Activated CD4-positive, CD25-positive, alpha-beta regulatory T cell treated with anti-CD3 and anti-CD28 coated beads, Interleukin-2, amount 50 U/mL, for 72 hours (primary cell): ENCODE results near the gene UGT1A7.

Source experiments
- DNase-seq: peaks from one replicate; pipeline ENCODE4 v3.0.0; 2021

Gene UGT1A7

DNA sequence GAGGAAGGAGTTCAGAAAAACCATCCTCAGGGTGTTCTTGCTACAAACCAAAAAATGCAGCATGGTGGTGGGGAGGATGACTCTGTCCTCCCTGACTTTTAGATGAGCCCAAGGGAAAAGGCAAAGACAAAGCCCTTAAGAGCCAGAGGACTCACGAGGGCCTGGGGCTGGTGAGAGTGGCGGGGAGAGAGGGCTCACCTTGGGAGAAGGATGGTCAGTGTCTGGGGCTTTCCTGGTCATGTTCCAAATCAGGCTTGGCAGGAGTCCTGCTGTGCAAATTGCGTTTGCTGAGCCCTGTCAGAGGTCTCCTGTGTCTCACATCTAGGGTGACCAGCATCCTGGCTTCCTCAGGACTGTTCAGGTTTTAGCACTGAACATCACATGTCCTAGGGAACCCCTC lies 83.1 kb downstream of the UGT1A7 start:
- DNase-seq: no peak

- DNase-seq: no peak
Measured at GRCh38 chr2:233766416-233766815, 84.7 kb downstream of the UGT1A7 start.

GRCh38 chr2:233768076-233768475 lies 86.4 kb downstream of the UGT1A7 start:
- no peak for DNase-seq

DNA sequence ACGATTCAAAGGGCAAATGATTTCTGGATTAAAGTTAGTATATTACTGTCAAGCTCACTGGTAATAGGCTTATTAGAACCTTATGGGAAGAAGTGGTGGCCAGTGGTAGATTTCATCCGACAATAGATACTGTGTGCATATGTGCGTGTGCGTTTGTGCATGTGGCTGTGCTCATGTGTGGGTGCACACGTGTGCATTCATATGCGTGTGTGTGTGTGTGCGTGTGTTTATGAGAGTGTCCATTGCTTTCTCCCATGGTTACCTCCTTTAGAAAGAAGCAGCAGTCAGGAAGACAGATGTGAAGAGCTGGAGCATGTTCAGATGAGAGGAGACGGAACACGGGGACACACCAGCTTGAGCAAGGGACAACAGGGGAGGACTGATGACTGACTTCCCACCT lies 87.6 kb downstream of the UGT1A7 start:
- no peak for DNase-seq

GRCh38 chr2:233772153-233772552 lies 90.5 kb downstream of the UGT1A7 start:
- DNase-seq: no peak

DNA sequence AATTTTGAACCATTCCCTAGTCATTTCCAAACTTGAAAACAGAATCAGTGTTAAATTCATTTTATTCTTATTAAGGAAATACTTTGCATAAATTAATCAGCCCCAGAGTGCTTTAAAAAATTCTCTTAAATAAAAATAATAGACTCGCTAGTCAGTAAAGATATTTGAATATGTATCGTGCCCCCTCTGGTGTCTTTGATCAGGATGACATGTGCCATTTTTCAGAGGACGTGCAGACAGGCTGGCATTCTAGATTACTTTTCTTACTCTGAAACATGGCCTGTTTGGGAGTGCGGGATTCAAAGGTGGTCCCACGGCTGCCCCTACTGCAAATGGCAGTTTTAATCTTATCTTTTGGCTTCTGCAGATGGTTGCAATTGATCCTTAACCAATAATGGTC lies 90.9 kb downstream of the UGT1A7 start:
- DNase-seq: no peak

DNA sequence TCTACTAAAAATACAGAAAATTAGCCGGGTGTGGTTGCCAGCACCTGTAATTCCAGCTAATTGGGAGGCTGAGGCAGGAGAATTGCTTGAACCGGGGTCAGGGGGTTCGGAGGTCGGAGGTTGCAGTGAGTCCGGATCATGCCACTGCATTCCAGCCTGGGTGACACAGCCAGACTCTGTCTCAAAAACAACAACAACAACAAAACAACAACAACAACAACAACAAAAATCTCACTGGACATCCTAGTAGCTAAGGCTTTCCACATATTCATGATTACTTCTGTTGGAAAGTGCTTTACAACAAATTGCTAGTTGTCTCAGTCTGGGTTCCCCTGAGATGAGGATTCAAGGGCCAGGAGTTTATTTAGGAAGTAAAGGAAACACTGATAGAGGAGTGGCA lies 92.2 kb downstream of the UGT1A7 start:
- no peak for DNase-seq

DNA sequence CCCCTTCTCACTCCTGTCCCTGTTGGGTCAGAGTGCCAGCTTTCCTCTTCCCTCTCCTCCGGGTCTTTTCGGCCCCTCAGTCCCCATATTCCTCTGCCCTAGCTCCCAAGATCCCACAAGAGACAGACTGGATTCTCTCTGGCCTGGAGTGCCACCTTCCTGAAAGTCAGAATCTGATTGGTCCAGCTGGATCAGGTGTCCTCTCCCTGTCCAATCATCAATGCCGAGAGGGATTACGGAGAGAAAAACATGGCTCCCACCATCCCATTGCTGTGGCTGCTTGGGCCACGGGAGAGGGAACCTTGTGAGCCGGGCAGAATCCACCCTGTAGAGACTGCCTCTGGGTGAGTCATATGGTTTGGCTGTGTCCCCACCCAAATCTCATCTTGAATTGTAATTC lies 93.7 kb downstream of the UGT1A7 start:
- no peak for DNase-seq

GRCh38 chr2:233778030-233778429 lies 96.3 kb downstream of the UGT1A7 start, which contains the start of gene MROH2A:
Gene MROH2A, plus strand, starts transcription at chr2:233778330. Its CDS starts 1,029 bp downstream, at chr2:233779359.
- DNase-seq: no peak

DNA sequence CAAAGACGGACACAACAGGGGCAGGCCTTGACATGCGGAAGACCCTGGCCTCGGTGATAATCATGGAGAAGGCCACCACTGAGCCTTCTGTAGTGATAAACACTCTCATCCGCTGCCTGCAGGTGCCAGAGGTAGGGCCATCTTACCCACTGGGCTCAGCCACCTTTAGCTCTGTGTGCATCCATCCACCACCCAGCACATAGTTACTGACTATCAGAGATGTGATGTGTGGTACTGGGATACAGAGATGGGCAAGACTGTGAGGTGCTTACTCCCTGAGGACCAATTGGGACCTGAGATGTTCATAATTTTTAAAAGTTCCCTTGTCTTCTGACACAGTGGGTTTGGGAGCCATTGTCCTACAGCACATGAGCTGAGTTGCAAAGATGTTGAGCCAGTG lies 98.0 kb downstream of the UGT1A7 start:
- DNase-seq: no peak

DNA sequence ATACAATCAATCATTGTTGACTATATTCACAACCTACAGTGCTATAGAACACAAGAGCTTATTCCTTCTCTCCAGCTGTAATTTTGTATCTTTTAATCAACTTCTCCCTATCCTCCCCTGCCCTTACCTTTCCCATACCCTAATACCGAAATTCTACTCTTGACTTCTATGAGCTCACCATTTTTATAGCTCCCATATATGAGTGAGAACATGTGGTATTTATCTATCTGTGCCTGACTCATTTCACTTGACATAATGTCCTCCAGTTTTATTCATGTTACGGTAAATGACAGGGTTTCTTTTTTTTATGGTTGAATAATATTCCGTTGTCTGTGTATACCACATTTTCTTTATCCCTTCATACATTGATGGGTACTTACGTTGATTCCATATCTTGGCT lies 99.1 kb downstream of the UGT1A7 start:
- no peak for DNase-seq

DNA sequence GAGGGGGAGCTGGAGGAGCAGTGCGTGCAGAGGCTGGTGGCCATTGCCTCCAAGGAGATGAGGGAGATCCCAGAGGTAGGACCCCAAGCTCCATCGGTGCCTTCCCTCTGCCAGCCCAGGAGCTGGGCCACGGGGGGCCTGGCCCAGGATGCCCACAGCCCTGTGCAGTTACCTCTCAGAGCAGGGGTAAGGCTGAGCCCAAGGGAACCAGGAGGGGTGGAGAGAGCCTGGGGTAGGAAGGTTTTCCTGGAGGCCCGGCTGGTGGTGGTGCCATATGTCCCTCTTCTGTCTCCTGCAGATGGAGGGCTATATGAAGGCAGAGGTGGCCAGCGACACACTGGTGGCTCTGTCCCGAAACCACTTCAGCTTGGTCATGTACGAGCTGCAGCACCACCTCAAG lies 107.9 kb downstream of the UGT1A7 start:
- peak; percentile 6 for DNase-seq

GRCh38 chr2:233791151-233791882 lies 109.6 kb downstream of the UGT1A7 start:
- DNase-seq: peak; percentile 17

DNA sequence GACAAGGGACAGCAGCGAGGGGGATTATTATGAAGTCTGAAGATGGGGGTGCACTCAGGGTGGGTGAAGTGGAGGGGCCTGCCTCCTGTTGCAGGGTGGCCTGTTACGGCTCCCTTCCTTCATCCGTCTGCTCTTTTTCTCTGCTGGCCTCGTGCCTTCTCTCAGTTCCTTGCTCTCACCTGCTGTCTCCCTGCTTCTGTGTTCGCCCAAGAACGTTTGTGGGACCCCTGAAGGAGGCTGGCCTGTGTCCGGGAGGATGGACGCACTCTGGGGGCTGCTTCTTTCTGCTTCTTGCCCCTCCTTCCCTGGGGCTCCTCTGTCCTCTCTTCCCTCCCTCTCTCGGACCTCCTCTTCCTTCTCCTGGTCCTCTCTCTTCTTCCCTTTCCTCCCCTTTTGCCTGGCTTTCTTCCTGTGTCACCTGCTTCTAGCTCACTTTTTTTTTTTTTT lies 110.2 kb downstream of the UGT1A7 start:
- DNase-seq: peak; percentile 11

- no peak for DNase-seq
Measured at GRCh38 chr2:233792720-233793119, 111.0 kb downstream of the UGT1A7 start.

DNA sequence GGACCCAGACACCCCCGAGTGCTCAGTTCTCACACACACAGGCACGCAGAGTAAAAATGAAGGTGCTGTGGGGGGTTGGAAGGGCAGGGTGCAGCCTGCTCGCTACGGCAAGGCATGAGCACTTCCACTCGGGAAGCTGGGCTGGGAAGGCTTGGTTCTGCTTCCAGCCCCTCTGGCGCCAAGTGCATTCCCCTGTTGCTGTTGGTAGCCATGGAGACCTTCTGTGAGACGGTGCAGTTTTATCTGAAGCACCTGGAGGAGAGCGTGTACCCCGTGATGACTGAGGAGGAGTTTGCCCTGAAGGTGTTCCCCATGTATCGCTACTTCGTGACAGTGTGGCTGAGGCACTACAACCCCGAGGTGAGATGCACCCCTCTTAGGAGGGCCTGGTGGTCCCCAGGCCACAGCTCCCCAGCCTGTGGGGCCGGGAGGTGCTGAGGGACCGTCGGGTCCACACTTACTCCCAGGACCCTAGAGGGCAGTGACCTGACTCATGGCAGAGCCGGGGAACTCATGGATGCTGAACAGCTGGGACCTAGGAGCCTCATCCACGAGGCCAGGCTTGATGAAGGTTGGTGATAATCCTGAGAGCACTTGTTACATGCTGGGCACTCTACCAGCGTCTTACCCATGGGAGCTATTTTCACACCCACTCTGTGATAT lies 111.9 kb downstream of the UGT1A7 start:
- DNase-seq: peak; percentile 20

- peak; percentile 29 for DNase-seq
Measured at GRCh38 chr2:233794128-233794658, 112.5 kb downstream of the UGT1A7 start.

DNA sequence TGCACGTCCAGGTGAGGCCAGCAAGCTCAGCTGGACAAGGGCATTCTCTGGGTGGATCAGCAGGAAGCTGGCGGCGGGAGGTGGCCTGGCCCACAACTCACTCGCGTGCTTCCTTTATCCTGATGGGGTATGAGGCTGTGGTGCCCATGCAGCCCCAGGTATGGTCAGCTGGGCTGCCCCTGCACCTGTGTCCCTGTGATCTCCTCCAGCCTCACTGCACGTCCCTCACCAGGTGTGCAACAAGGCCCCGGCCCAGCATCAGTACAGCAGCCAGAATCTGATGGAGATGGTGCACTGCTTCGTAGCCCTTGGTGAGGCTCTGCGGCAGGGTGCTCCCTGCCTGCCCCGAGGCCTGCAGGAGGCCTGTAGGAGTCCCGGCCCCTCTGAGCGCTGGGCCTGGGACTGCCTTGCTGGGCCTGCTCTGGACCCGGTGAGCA lies 114.1 kb downstream of the UGT1A7 start:
- DNase-seq: peak; percentile 19

- no peak for DNase-seq
Measured at GRCh38 chr2:233796254-233796653, 114.6 kb downstream of the UGT1A7 start.

DNA sequence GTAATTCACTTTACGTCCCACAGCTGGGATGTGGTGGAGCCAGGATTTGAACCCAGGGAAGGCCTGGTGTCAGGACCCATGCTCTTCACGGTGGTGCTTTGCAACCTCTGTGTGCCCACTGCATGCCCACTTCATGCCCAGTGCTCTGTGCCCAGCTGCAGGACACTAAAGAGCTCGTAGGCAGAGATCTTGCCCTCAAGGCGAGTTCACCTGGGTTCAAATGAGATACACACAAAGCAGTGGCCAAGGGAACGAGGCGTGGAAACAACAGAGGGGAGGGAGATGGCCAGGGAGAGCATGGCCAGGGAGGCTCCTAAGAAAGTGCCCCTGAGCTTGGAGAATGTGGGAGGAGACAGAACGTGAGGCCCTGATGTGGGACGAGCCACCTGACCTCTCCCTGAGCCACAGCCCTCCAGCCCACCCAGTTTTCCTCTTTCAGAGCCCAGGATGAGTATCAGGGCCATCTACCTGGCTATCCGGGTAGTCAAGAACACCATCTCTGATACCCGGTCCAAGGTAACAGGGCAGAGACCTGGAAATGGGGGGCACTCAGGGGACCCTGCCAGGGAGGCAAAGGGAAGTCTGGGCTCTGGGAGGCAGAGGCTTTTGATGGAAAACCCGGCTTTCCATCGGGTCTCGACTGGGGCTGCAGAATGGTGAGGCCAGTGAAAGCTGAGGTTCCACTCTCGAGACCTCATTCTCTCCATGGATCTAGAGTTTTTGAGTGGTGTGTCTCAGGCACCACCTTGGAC lies 116.8 kb downstream of the UGT1A7 start:
- DNase-seq: no peak

DNA sequence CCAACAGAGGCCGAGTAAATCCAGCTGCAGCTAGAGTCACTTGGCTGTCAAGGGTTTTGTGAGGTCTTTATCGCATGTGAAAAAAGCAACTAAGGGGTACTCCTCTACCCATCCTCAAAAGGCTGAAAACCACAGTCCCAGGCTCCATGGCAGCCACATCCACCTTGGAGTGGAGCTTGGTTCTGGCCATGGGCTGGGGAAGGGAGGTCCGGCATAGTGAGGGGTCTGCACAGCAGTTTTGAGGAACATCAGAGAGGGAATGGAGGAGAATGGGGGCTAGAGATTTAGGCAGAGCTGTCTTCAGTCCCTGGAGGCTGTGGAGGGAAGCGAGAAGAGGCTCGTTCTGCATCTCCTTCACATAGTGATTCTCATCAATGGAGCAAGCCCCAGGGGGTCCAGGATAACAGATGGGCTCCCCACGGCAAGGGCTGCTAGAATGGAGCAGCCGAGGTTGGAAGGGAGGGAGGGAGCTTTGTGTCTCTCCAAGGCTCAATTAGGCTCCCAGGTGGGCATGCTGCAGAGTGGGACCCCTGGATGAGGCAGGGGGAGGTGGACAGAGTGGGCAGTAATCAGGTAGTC lies 117.5 kb downstream of the UGT1A7 start:
- peak; percentile 6 for DNase-seq

DNA sequence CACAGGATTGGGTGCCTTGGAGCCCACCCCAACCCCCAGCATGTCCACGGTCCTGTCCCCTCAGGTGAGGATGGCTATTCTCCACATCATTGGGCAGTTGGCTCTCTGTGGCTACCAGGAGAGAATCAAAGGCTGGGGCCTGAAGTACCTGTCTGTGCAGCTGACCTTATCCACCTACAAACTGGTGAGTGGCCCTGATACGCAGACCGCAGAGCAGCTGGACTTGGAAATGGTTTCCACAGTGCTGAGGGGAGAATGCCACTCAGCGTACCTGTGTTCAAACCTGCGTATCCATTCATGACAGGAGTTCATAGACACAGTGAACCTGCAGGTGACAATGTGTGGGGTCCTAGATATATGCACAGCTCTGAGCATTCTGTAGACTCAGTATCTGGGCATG lies 118.0 kb downstream of the UGT1A7 start:
- no peak for DNase-seq

- no peak for DNase-seq
Measured at GRCh38 chr2:233800208-233800607, 118.5 kb downstream of the UGT1A7 start.
